ENCODE results near the gene BTN3A1.

DNA sequence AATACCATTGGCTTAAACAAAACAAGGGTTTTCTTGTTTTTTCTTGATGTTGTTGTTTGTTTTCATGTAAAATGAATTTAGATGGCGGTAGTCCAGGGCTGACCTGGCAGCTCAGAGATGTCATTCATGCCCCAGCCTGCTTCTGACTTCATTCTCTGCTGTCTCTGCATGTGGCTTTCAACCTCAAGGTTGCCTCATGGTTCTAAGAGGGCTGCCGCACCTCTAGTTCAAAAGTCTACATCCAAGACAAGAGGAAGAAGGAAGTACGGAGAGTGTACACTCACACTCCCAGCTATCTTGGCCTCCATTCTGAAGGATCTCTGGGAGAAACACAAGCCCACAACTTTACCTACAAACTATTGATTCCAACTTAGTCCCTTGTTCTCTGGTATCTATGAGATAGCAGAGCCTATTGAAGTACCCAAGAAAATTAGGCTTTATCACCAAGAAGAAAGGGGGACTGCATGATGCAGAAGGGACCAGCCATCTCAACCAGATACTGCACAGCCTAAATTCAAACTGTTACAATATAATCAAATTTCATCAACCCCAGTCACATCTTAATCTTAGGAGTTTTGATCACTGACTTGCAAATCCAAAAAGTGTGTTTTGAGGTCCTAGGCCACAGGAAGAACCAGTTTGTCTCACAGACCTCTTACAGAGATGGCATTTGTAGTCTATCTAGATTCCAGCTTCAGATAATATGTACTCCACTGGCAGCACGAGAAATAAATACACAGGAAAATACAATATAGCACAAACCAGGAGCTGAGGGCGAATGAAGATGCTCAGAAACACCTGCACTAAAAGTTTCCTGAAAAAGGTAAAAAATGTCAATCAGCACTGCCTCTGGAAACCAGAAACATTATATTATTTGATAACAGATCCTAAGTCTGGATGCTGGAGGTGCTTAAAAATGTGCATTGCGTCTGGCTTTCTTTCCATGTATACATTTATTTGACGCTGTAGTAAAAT, 37.4 kb downstream of the BTN3A1 start:
- TF ChIP-seq, protein P1, sequence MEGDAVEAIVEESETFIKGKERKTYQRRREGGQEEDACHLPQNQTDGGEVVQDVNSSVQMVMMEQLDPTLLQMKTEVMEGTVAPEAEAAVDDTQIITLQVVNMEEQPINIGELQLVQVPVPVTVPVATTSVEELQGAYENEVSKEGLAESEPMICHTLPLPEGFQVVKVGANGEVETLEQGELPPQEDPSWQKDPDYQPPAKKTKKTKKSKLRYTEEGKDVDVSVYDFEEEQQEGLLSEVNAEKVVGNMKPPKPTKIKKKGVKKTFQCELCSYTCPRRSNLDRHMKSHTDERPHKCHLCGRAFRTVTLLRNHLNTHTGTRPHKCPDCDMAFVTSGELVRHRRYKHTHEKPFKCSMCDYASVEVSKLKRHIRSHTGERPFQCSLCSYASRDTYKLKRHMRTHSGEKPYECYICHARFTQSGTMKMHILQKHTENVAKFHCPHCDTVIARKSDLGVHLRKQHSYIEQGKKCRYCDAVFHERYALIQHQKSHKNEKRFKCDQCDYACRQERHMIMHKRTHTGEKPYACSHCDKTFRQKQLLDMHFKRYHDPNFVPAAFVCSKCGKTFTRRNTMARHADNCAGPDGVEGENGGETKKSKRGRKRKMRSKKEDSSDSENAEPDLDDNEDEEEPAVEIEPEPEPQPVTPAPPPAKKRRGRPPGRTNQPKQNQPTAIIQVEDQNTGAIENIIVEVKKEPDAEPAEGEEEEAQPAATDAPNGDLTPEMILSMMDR (conservative IDR thresholded peaks at IDR 0.05; ENCODE audit: low read depth, low read length), result no peak
- no peak for TF ChIP-seq EZH2 (IDR thresholded peaks at IDR 0.05; ENCODE audit: low read length, unreplicated experiment)
